HepG2 (cell line): Measurements from ENCODE around the gene PLXNA3. TPM values are rescaled to one million over a fixed set of nuclear protein-coding genes. Genes with fewer than 3 reads are reported as not detected.

ENCODE experiments used
- ATAC-seq: fragments of 200-7000 bp; cut with Tn5 transposase; 3 replicates; pipeline ENCODE4 v1.9.1; 2020; ENCODE audit warnings: mild to moderate bottlenecking, moderate library complexity
- BruUV-seq: library from RNA; stranded (reverse); fragments of 400-500 nt; replicated peaks from 2 replicates; lab custom pipeline; 2021; lab: Mats Ljungman, UMichigan
- CTCF ChIA-PET: fragments of 300-600 bp; formaldehyde crosslinking; extraction: SDS; loops from one replicate; lab custom pipeline; 2021; ENCODE audit warnings: low total read pairs, inconsistent platforms, low intra/inter-chr PET ratio; lab: Yijun Ruan, JAX
- POLR2A ChIA-PET: fragments of 350-600 bp; sonication (Branson Sonifier 250); formaldehyde crosslinking; loops from one replicate; lab custom pipeline; 2020; ENCODE audit warnings: antibody characterized with exemption, inconsistent platforms; lab: Yijun Ruan, JAX
- DNase-seq: peaks from one replicate; pipeline ENCODE4 v3.0.0-alpha.2; 2015; ENCODE audit warnings: low spot score
- FAIRE-seq: peaks from 3 replicates; lab custom pipeline; 2011; peaks lifted over from hg19 to GRCh38; lab: Jason Lieb, UNC
- H2AFZ ChIP-seq: one replicate; pipeline ENCODE4 v1.6.1; 2011; ENCODE audit warnings: low read length, inconsistent platforms
- H3K27ac ChIP-seq: fragments of 300-600 bp; 3 replicates; pipeline ENCODE4 v1.8.0; 2011; ENCODE audit warnings: mixed run types, mild to moderate bottlenecking, mixed read lengths, low read length, inconsistent platforms; ENCODE audit not compliant: insufficient read depth; ENCODE audit errors: extremely low read length
- H3K27me3 ChIP-seq, 2 experiments: fragments of 200-600 bp in 1 of 2; 2 replicates in 1 of 2; 3 replicates in 1 of 2; pipeline versions ENCODE4 v1.6.0 to v1.8.0; 2011; ENCODE audit warnings: low read length in 2 of 2, mild to moderate bottlenecking in 2 of 2, moderate library complexity in 2 of 2, inconsistent platforms in 1 of 2; ENCODE audit not compliant: insufficient read depth in 2 of 2, control insufficient read depth in 1 of 2
- H3K36me3 ChIP-seq, 2 experiments: fragments of 200-600 bp in 1 of 2; replicated peaks in 1 of 2; 2 replicates in 1 of 2; 3 replicates in 1 of 2; pipeline versions ENCODE4 v1.5.1 to v1.8.0; 2011; ENCODE audit warnings: low read length in 2 of 2, inconsistent platforms in 1 of 2; ENCODE audit not compliant: insufficient read depth in 2 of 2, control insufficient read depth in 1 of 2
- H3K4me1 ChIP-seq: 2 replicates; pipeline ENCODE4 v1.5.1; 2012; ENCODE audit warnings: low read length, inconsistent platforms; ENCODE audit not compliant: insufficient read depth
- H3K4me2 ChIP-seq: 2 replicates; pipeline ENCODE4 v1.6.0; 2011; ENCODE audit warnings: low read depth, low read length, inconsistent platforms
- H3K4me3 ChIP-seq, 3 experiments: fragments of 200-600 bp in 1 of 3; sonication (generic), shearing (Covaris generic) in 1 of 3; replicated peaks in 1 of 3; 2 replicates each; pipeline ENCODE4 v1.5.1; 2011 to 2016; ENCODE audit warnings: low read length in 3 of 3, inconsistent platforms in 2 of 3, low read depth in 2 of 3, mild to moderate bottlenecking in 2 of 3, control low read depth in 1 of 3, mixed read lengths in 1 of 3; ENCODE audit not compliant: insufficient read depth in 1 of 3
- H3K79me2 ChIP-seq: one replicate; pipeline ENCODE4 v1.6.1; 2011; ENCODE audit warnings: low read length, inconsistent platforms; ENCODE audit not compliant: insufficient read depth
- H3K9ac ChIP-seq: 2 replicates; pipeline ENCODE4 v1.6.0; 2011; ENCODE audit warnings: mild to moderate bottlenecking, low read depth, low read length, inconsistent platforms; ENCODE audit not compliant: insufficient read depth
- H3K9me3 ChIP-seq: 2 replicates; pipeline ENCODE4 v1.5.1; 2012; ENCODE audit warnings: mild to moderate bottlenecking, low read length
- H4K20me1 ChIP-seq: 2 replicates; pipeline ENCODE4 v1.6.0; 2011; ENCODE audit warnings: inconsistent platforms, mild to moderate bottlenecking, low read length, moderate library complexity; ENCODE audit not compliant: insufficient read depth
- FOXJ3 ChIP-seq: sonication (generic); formaldehyde crosslinking; IDR thresholded peaks from 2 replicates; pipeline ENCODE4 v1.4.0; 2020; ENCODE audit warnings: missing genetic modification reagents, mild to moderate bottlenecking, borderline replicate concordance
- GATAD1 ChIP-seq: IDR thresholded peaks from 2 replicates; pipeline ENCODE4 v1.6.1; 2016; ENCODE audit warnings: missing genetic modification reagents, missing compliant biosample characterization
- HBP1 ChIP-seq: IDR thresholded peaks from 2 replicates; pipeline ENCODE4 v1.6.1; 2016; ENCODE audit warnings: low read depth, control low read depth
- HOXD1 ChIP-seq: sonication (generic); formaldehyde crosslinking; IDR thresholded peaks from 2 replicates; pipeline ENCODE4 v1.5.0; 2020; ENCODE audit warnings: missing genetic modification reagents
- KDM5B ChIP-seq: sonication (generic); formaldehyde crosslinking; IDR thresholded peaks from 2 replicates; pipeline ENCODE4 v1.4.0; 2020; ENCODE audit warnings: missing genetic modification reagents, mild to moderate bottlenecking, borderline replicate concordance
- NFE2L1 ChIP-seq: sonication (generic); formaldehyde crosslinking; IDR thresholded peaks from 2 replicates; pipeline ENCODE4 v1.4.0; 2020; ENCODE audit warnings: missing genetic modification reagents, mild to moderate bottlenecking, borderline replicate concordance
- RAD51 ChIP-seq: fragments of 450-650 bp; IDR thresholded peaks from 2 replicates; pipeline ENCODE4 v1.6.1; 2016; ENCODE audit warnings: borderline replicate concordance
- SP2 ChIP-seq: sonication (generic); formaldehyde crosslinking; IDR thresholded peaks from 2 replicates; pipeline ENCODE4 v1.5.1; 2020; ENCODE audit warnings: mild to moderate bottlenecking, missing genetic modification reagents
- SP4 ChIP-seq: sonication (generic); formaldehyde crosslinking; IDR thresholded peaks from 2 replicates; pipeline ENCODE4 v1.8.1; 2023; ENCODE audit warnings: mild to moderate bottlenecking, missing genetic modification reagents
- ZBTB38 ChIP-seq: sonication (generic); formaldehyde crosslinking; IDR thresholded peaks from 2 replicates; pipeline ENCODE4 v1.5.1; 2020; ENCODE audit warnings: mild to moderate bottlenecking, missing genetic modification reagents
- ZNF30 ChIP-seq: sonication (generic); formaldehyde crosslinking; IDR thresholded peaks from 2 replicates; pipeline ENCODE4 v1.5.0; 2020; ENCODE audit warnings: mild to moderate bottlenecking, missing genetic modification reagents
- ZNF569 ChIP-seq: sonication (generic); formaldehyde crosslinking; IDR thresholded peaks from 2 replicates; pipeline ENCODE4 v1.5.0; 2020; ENCODE audit warnings: mild to moderate bottlenecking, missing genetic modification reagents, moderate library complexity, borderline replicate concordance
- ZNF598 ChIP-seq: sonication (generic); formaldehyde crosslinking; IDR thresholded peaks from 2 replicates; pipeline ENCODE4 v1.5.1; 2020; ENCODE audit warnings: mild to moderate bottlenecking, missing genetic modification reagents, borderline replicate concordance
- ZNF724P ChIP-seq: sonication (generic); formaldehyde crosslinking; IDR thresholded peaks from 2 replicates; pipeline ENCODE4 v1.8.0; 2022; ENCODE audit warnings: missing genetic modification reagents, borderline replicate concordance
- ZNF746 ChIP-seq: sonication (generic); formaldehyde crosslinking; IDR thresholded peaks from 2 replicates; pipeline ENCODE4 v1.8.0; 2022; ENCODE audit warnings: mild to moderate bottlenecking, missing genetic modification reagents
- WGBS: methylation state at CpG from one replicate; pipeline ENCODE4 v1.1.6; 2017; ENCODE audit warnings: low lambda C conversion rate; 5-methylcytosine and 5-hydroxymethylcytosine counted together
- in situ Hi-C: cut with HindIII; loops from 2 replicates; pipeline ENCODE4 v1.10.0; 2017; ENCODE audit warnings: low pct_unique_long_range_greater_than_20kb; ENCODE audit not compliant: extremely low pct_ligation_motif_present
- intact Hi-C: fragments of 100-400 bp; cut with micrococcal nuclease; formaldehyde crosslinking; loops from one replicate; pipeline ENCODE4 v1.10.0; 2022; ENCODE audit not compliant: unreplicated experiment
- polyA plus RNA-seq, 8 experiments: library from polyadenylated mRNA; depleted of rRNA in 3 of 8; stranded (reverse) in 7 of 8; unstranded in 1 of 8; fragments of >200 nt; fragmentation: Illumina TruSeq in 4 of 8; extraction: Trizol in 4 of 8; gene quantifications; 2 replicates each; pipeline versions ENCODE4 v1.2.1 to v1.2.3, GENCODE V29; 2011 to 2016; ENCODE audit warnings: low read depth in 4 of 8, missing spikeins in 1 of 8, mixed read lengths in 1 of 8; ENCODE audit not compliant: insufficient read depth in 1 of 8
- total RNA-seq, 5 experiments: library from RNA; depleted of rRNA; stranded (reverse); fragments of >200 nt; fragmentation: Illumina TruSeq; extraction: Trizol; gene quantifications; 2 replicates each; pipeline ENCODE4 v1.2.3, GENCODE V29; 2016; ENCODE audit warnings: low read depth in 1 of 5
- TF ChIP-seq, protein P1 (sequence below): sonication (generic); formaldehyde crosslinking; IDR thresholded peaks from 2 replicates; pipeline ENCODE4 v1.8.1; 2023; ENCODE audit warnings: mild to moderate bottlenecking, missing genetic modification reagents

PLXNA3 gene
- total and polyA plus RNA-seq, 2 of the 13 experiments (the other 11 are each of a cell fraction or from before 2014, with no cell fraction given) = 5.8 to 20.6 TPM

- TF ChIP-seq ZBTB38 (CRISPR knock-in tag) (no peak), ZNF30 (CRISPR knock-in tag) (no peak), KDM5B (CRISPR knock-in tag) (no peak), ZNF724P (no peak), SP2 (CRISPR knock-in tag) (no peak)
- TF ChIP-seq, protein P1, sequence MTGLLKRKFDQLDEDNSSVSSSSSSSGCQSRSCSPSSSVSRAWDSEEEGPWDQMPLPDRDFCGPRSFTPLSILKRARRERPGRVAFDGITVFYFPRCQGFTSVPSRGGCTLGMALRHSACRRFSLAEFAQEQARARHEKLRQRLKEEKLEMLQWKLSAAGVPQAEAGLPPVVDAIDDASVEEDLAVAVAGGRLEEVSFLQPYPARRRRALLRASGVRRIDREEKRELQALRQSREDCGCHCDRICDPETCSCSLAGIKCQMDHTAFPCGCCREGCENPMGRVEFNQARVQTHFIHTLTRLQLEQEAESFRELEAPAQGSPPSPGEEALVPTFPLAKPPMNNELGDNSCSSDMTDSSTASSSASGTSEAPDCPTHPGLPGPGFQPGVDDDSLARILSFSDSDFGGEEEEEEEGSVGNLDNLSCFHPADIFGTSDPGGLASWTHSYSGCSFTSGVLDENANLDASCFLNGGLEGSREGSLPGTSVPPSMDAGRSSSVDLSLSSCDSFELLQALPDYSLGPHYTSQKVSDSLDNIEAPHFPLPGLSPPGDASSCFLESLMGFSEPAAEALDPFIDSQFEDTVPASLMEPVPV (CRISPR knock-in tag) = no peak
Measured at GRCh38 chrX:154448484-154448883, 9.6 kb upstream of the PLXNA3 start (continued).

DNA sequence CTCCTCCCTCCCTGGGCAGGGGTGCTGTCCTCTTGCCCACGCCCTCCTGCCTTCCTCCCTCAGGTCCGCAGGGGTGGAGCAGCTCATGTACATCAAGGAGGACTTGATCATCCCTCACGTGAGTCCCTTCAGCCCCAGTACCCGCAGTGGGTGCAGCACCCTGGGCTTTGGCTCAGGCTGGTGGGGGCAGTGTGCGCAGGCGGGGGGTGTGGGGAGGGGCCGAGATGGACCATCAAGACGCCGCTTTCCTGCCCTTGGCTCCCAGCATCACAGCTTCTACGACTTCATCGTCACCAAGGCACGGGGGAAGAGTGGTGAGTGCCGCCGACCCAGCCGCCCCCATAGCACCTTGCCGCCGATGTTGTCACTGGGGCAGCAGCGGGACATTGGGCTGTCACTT lies 8.5 kb upstream of the PLXNA3 start:
- WGBS = 97% methylated on average over 6 of the region's 18 CpGs
- ChIA-PET CTCF (no interaction called here), POLR2A (no interaction called here)
- FAIRE-seq (no peak), DNase-seq (no peak), ATAC-seq (no peak)
- Histone ChIP-seq H3K27me3 (no peaks in the 10 kb centered on the region), H3K27ac (no peak overlapping the region), H3K79me2 (peaks cover 2% of the 10 kb centered on the region), H3K36me3 (no peaks in the 10 kb centered on the region; a peak in 1 of 5 replicates), H2AFZ (no peak overlapping the region), H3K9ac (no peak overlapping the region), H3K9me3 (no peaks in the 10 kb centered on the region), H3K4me2 (no peak overlapping the region), H4K20me1 (no peaks in the 10 kb centered on the region), H3K4me1 (peaks cover 10% of the 10 kb centered on the region), H3K4me3 (no peak overlapping the region)
- BruUV-seq = no TSS peak
- in situ Hi-C loops (no loop called here), intact Hi-C loops (no loop called here)
- TF ChIP-seq HBP1 (CRISPR knock-in tag) (no peak), RAD51 (no peak), HOXD1 (CRISPR knock-in tag) (no peak), ZNF598 (CRISPR knock-in tag) (no peak), GATAD1 (CRISPR knock-in tag) (no peak), ZNF746 (CRISPR knock-in tag) (no peak), SP4 (CRISPR knock-in tag) (no peak), FOXJ3 (no peak), NFE2L1 (CRISPR knock-in tag) (no peak), ZNF569 (no peak)
